NB4 (cell line): ENCODE results near the gene TMEM94.

Source experiments
- DNase-seq: peaks from one replicate; pipeline ENCODE4 v3.0.0; 2010; ENCODE audit warnings: low read depth
- H3K4me3 ChIP-seq: one replicate; pipeline ENCODE4 v1.5.1; 2011; ENCODE audit warnings: mild to moderate bottlenecking, low read depth, low read length, moderate library complexity
- CTCF ChIP-seq: IDR thresholded peaks from one replicate; pipeline ENCODE4 v1.5.1; 2012; ENCODE audit warnings: low read depth, low read length
- MAX ChIP-seq: IDR thresholded peaks from 2 replicates; pipeline ENCODE4 v1.6.1; 2011; ENCODE audit warnings: low read depth, low read length
- MYC ChIP-seq: IDR thresholded peaks from 2 replicates; pipeline ENCODE4 v1.6.1; 2011; ENCODE audit warnings: low read depth, low read length
- POLR2A ChIP-seq: IDR thresholded peaks from 2 replicates; pipeline ENCODE4 v1.6.1; 2011; ENCODE audit warnings: mild to moderate bottlenecking; ENCODE audit not compliant: insufficient read length; ENCODE audit errors: extremely low read depth

TMEM94 gene

GRCh38 chr17:75486151-75486550, 29.7 kb downstream of the TMEM94 start:
- no peak for TF ChIP-seq MAX
- no peak for TF ChIP-seq POLR2A
- TF ChIP-seq CTCF: no peak
- no peak for TF ChIP-seq MYC
- H3K4me3 ChIP-seq: no peak overlapping the region

GRCh38 chr17:75486951-75487350, 30.5 kb downstream of the TMEM94 start:
- H3K4me3 ChIP-seq: peak overlapping the region; percentile 49
- TF ChIP-seq CTCF (no peak), MAX (no peak), MYC (no peak), POLR2A (no peak)
- DNase-seq: no peak

More at GRCh38 chr17:75486151-75486550, 29.7 kb downstream of the TMEM94 start:
- DNase-seq: no peak

GRCh38 chr17:75487351-75488070, 31.1 kb downstream of the TMEM94 start:
- no peak for TF ChIP-seq CTCF
- peak; percentile 25 for TF ChIP-seq POLR2A
- peak; percentile 60; the same call in 1 of the 2 replicates for TF ChIP-seq MYC
- peak; percentile 92 for DNase-seq
- peak overlapping the region; percentile 49 for H3K4me3 ChIP-seq

GRCh38 chr17:75488693-75489510, 32.5 kb downstream of the TMEM94 start:
- no peak overlapping the region for H3K4me3 ChIP-seq

GRCh38 chr17:75489511-75489955, 33.1 kb downstream of the TMEM94 start:
- no peak overlapping the region for H3K4me3 ChIP-seq
- no peak for TF ChIP-seq MYC
- no peak for TF ChIP-seq MAX
- TF ChIP-seq CTCF: no peak
- TF ChIP-seq POLR2A: no peak
- no peak for DNase-seq

More at GRCh38 chr17:75488693-75489510, 32.5 kb downstream of the TMEM94 start:
- TF ChIP-seq CTCF (no peak), MYC (no peak), POLR2A (no peak), MAX (no peak)
- no peak for DNase-seq
